A549 treated with CORT108297 at 1 μM for 4 hours (cell line): ENCODE measurements around the gene SMIM17. TPM values are rescaled to one million over a fixed set of nuclear protein-coding genes. Genes with fewer than 3 reads are reported as not detected.

Experiments
- total RNA-seq: library from RNA; stranded (reverse); fragments of 200-300 nt; extraction: Qiagen RNA extraction; gene quantifications from 5 replicates; pipeline ENCODE4 v1.2.3, GENCODE V29; 2022

Gene SMIM17
- total RNA-seq = 0.16 to 0.19 TPM in 2 of 5 replicates, not detected in the others

GRCh38 chr19:56642711-56643459 lies at the start of gene SMIM17:
TSS of gene SMIM17 (plus strand) at chr19:56643159. CDS start at chr19:56645668, 2,509 bp downstream.

GRCh38 chr19:56594783-56595547 lies 48.0 kb upstream of the SMIM17 start, which contains the start of gene ZNF71:
TSS of gene ZNF71 (plus strand) at chr19:56595302. CDS start at chr19:56601559, 6,257 bp downstream.

GRCh38 chr19:56671613-56671994 lies 28.6 kb downstream of the SMIM17 start, which contains the start of gene ZNF835:
TSS of gene ZNF835 (minus strand) at chr19:56671757. CDS start at chr19:56665198, 6,559 bp downstream.

Other genes with a start within 250 kb of the SMIM17 start
- gene ZNF582, start 249.6 kb upstream of the SMIM17 start, total RNA-seq = 0.78 to 1.4 TPM (median 0.84 TPM) in 5 replicates
- gene ZNF583, start 238.8 kb upstream of the SMIM17 start, total RNA-seq = 1.4 to 2.3 TPM (median 1.9 TPM) in 5 replicates
- gene ZNF667, start 165.8 kb upstream of the SMIM17 start, total RNA-seq = not detected in 5 replicates
- gene ZNF471, start 135.3 kb upstream of the SMIM17 start, total RNA-seq = 0.02 to 0.06 TPM (median 0.04 TPM) in 3 of 5 replicates, not detected in the others
- gene ZFP28, start 104.2 kb upstream of the SMIM17 start, total RNA-seq = 2.9 to 4.1 TPM (median 3.7 TPM) in 5 replicates
- gene ZNF470, start 75.7 kb upstream of the SMIM17 start, total RNA-seq = 1.6 to 2.4 TPM (median 1.7 TPM) in 5 replicates
- 9.8 to 12.7 TPM (median 11.4 TPM) in 5 replicates for gene ZNF71, start 47.9 kb upstream of the SMIM17 start, total RNA-seq
- not detected in 5 replicates for gene ZNF835, start 28.6 kb downstream of the SMIM17 start, total RNA-seq
- gene PEG3, start 197.6 kb downstream of the SMIM17 start, total RNA-seq = not detected in 5 replicates
- not detected in 5 replicates for gene ZIM2, start 197.6 kb downstream of the SMIM17 start, total RNA-seq